Limb (tissue), 2 donors: Measurements from ENCODE around the gene BPHL.
"Not testable (repeated sequence)": the region's sequence is repeated elsewhere in the genome, so short reads cannot be mapped to it uniquely, and the experiment has no call there.

Experiments
- DNase-seq, 2 donors: peaks; one replicate each; pipeline ENCODE4 v3.0.0-alpha.2; 2016; ENCODE audit errors: extremely low spot score in 2 of 2

The BPHL gene

GRCh38 chr6:3176562-3177355 is 58.2 kb downstream of the BPHL start:
- DNase-seq, result no peak

GRCh38 chr6:3178666-3179065 is 60.2 kb downstream of the BPHL start:
- not testable (repeated sequence) for DNase-seq

GRCh38 chr6:3179945-3180344 is 61.4 kb downstream of the BPHL start:
- not testable (repeated sequence) for DNase-seq

- DNase-seq, result no peak
Observed at GRCh38 chr6:3181105-3181504, 62.6 kb downstream of the BPHL start.

- DNase-seq, result no peak
Observed at GRCh38 chr6:3183066-3183465, 64.6 kb downstream of the BPHL start.

GRCh38 chr6:3186974-3187382 is 68.5 kb downstream of the BPHL start:
- no peak for DNase-seq

- DNase-seq, result no peak
Observed at GRCh38 chr6:3188262-3188661, 69.8 kb downstream of the BPHL start.

GRCh38 chr6:3189192-3189591 is 70.7 kb downstream of the BPHL start:
- not testable (repeated sequence) for DNase-seq

GRCh38 chr6:3190056-3190455 is 71.5 kb downstream of the BPHL start:
- DNase-seq, result no peak

- no peak for DNase-seq
Observed at GRCh38 chr6:3190779-3191178, 72.3 kb downstream of the BPHL start.

GRCh38 chr6:3193102-3193849 is 74.8 kb downstream of the BPHL start:
- no peak for DNase-seq

- DNase-seq, result peak; percentile 64 to 76
Observed at GRCh38 chr6:3194535-3195419, 76.3 kb downstream of the BPHL start.

- DNase-seq, result no peak
Observed at GRCh38 chr6:3195420-3195694, 76.8 kb downstream of the BPHL start.

GRCh38 chr6:3195695-3196497 is 77.4 kb downstream of the BPHL start:
- DNase-seq, result peak in 1 of 2 donors; percentile 75

GRCh38 chr6:3196770-3197169 is 78.3 kb downstream of the BPHL start:
- no peak for DNase-seq

GRCh38 chr6:3197734-3198133 is 79.2 kb downstream of the BPHL start:
- not testable (repeated sequence) for DNase-seq

GRCh38 chr6:3199382-3199781 is 80.9 kb downstream of the BPHL start:
- no peak for DNase-seq

GRCh38 chr6:3200682-3201081 is 82.2 kb downstream of the BPHL start:
- no peak for DNase-seq

- no peak for DNase-seq
Observed at GRCh38 chr6:3201388-3201787, 82.9 kb downstream of the BPHL start.
